Umbilical cord (tissue), 2 donors: ENCODE measurements around the gene PRSS12. TPM values are rescaled to one million over a fixed set of nuclear protein-coding genes. Genes with fewer than 3 reads are reported as not detected.
"Not testable (repeated sequence)": the region's sequence is repeated elsewhere in the genome, so short reads cannot be mapped to it uniquely, and the experiment has no call there.

Experiments used
- DNase-seq: peaks from one replicate; pipeline ENCODE4 v3.0.0-alpha.2; 2015; ENCODE audit warnings: low spot score
- total RNA-seq: library from RNA; depleted of rRNA; stranded (reverse); fragments of >200 nt; gene quantifications from one replicate; pipeline ENCODE4 v1.2.3, GENCODE V29; 2014; ENCODE audit warnings: low replicate concordance; ENCODE audit not compliant: insufficient read depth

PRSS12 gene
- 203 TPM for total RNA-seq

GRCh38 chr4:118352843-118353533 is at the start of gene PRSS12:
PRSS12 (minus strand) TSS chr4:118353003; CDS start chr4:118352720, 283 bp downstream.
- DNase-seq = peak; percentile 78

- peak; percentile 69 for DNase-seq
These were observed 47.6 kb upstream of the PRSS12 start for GRCh38 chr4:118400356-118400755.

GRCh38 chr4:118399883-118400282 is 47.1 kb upstream of the PRSS12 start:
- DNase-seq = peak; percentile 39

GRCh38 chr4:118398226-118399090 is 45.7 kb upstream of the PRSS12 start:
- no peak for DNase-seq

GRCh38 chr4:118397623-118397979 is 44.8 kb upstream of the PRSS12 start:
- peak; percentile 60 for DNase-seq

GRCh38 chr4:118396881-118397622 is 44.2 kb upstream of the PRSS12 start:
- DNase-seq = peak; percentile 49

GRCh38 chr4:118395057-118395644 is 42.3 kb upstream of the PRSS12 start:
- no peak for DNase-seq

GRCh38 chr4:118392509-118392908 is 39.7 kb upstream of the PRSS12 start:
- not testable (repeated sequence) for DNase-seq

GRCh38 chr4:118390121-118390520 is 37.3 kb upstream of the PRSS12 start:
- DNase-seq = no peak

- no peak for DNase-seq
These were observed 36.9 kb upstream of the PRSS12 start for GRCh38 chr4:118389721-118390120.

- DNase-seq = peak; percentile 57
These were observed 35.8 kb upstream of the PRSS12 start for GRCh38 chr4:118388606-118389005.

GRCh38 chr4:118381902-118382301 is 29.1 kb upstream of the PRSS12 start:
- DNase-seq = no peak

- peak; percentile 93 for DNase-seq
These were observed 20.9 kb upstream of the PRSS12 start for GRCh38 chr4:118373614-118374255.

GRCh38 chr4:118372251-118372650 is 19.4 kb upstream of the PRSS12 start:
- peak; percentile 89 for DNase-seq

- no peak for DNase-seq
These were observed 16.4 kb upstream of the PRSS12 start for GRCh38 chr4:118369231-118369630.

- DNase-seq = no peak
These were observed 15.1 kb upstream of the PRSS12 start for GRCh38 chr4:118367872-118368271.

- no peak for DNase-seq
These were observed 14.6 kb upstream of the PRSS12 start for GRCh38 chr4:118367361-118367760.

GRCh38 chr4:118363166-118363565 is 10.4 kb upstream of the PRSS12 start:
- no peak for DNase-seq

GRCh38 chr4:118361192-118361591 is 8.4 kb upstream of the PRSS12 start:
- DNase-seq = no peak

GRCh38 chr4:118360106-118360505 is 7.3 kb upstream of the PRSS12 start:
- no peak for DNase-seq

- peak; percentile 52 for DNase-seq
These were observed 4.8 kb upstream of the PRSS12 start for GRCh38 chr4:118357601-118358000.
